Measurements from ENCODE around the gene ZNF827.

DNA sequence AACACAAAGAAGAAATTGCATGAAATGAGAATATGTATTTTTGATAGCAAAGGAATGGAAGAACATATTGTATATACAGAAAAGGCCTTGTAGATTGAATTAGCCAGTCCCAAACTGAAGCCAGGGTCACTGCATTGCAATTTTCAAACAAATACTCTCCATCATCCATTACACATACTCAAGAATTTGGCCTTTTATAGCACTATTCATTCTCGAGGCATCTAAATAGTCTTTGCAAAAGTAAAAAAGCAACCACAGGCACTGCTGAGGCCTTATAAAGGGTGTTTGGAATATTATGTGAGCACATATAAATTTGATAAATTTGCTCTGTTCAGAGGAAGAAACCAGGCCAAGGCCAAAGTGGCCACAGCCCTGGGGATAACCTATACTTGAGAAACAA is 123.0 kb downstream of the ZNF827 start:
- TF ChIP-seq, protein P1, sequence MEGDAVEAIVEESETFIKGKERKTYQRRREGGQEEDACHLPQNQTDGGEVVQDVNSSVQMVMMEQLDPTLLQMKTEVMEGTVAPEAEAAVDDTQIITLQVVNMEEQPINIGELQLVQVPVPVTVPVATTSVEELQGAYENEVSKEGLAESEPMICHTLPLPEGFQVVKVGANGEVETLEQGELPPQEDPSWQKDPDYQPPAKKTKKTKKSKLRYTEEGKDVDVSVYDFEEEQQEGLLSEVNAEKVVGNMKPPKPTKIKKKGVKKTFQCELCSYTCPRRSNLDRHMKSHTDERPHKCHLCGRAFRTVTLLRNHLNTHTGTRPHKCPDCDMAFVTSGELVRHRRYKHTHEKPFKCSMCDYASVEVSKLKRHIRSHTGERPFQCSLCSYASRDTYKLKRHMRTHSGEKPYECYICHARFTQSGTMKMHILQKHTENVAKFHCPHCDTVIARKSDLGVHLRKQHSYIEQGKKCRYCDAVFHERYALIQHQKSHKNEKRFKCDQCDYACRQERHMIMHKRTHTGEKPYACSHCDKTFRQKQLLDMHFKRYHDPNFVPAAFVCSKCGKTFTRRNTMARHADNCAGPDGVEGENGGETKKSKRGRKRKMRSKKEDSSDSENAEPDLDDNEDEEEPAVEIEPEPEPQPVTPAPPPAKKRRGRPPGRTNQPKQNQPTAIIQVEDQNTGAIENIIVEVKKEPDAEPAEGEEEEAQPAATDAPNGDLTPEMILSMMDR (IDR thresholded peaks at IDR 0.05): no peak
- TF ChIP-seq EP300 (IDR thresholded peaks at IDR 0.05) (no peak), POLR2A (IDR thresholded peaks at IDR 0.05) (no peak)

Data from gastroesophageal sphincter (tissue), 3 donors.